ENCODE data around the gene SLC26A8.
"Not testable (repeated sequence)": the region's sequence is repeated elsewhere in the genome, so short reads cannot be mapped to it uniquely, and the experiment has no call there.

The SLC26A8 gene

DNA sequence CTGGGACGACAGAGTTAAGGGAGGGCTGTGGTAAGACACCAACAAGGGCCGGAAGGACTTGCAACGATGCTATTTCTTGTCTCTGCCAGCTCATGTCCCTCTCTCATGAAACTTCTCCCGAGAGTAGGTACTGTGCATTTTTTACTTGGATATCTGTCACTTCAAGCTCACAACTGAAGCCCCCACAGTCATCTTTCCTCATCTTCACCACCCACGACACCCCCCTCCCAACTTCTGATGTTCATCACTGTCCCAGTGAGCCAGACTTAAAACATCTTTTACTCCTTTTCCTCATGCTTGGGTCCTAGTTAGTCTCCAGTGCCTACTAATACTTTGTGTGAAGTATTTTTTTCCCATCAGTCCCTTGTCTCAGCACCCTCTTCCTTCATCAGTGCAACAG is 68.9 kb downstream of the SLC26A8 start:
- no peak for DNase-seq (ENCODE audit: low read depth)
- H3K4me3 ChIP-seq (ENCODE audit: low read depth, low read length) = no peak overlapping the region
- TF ChIP-seq, protein P1, sequence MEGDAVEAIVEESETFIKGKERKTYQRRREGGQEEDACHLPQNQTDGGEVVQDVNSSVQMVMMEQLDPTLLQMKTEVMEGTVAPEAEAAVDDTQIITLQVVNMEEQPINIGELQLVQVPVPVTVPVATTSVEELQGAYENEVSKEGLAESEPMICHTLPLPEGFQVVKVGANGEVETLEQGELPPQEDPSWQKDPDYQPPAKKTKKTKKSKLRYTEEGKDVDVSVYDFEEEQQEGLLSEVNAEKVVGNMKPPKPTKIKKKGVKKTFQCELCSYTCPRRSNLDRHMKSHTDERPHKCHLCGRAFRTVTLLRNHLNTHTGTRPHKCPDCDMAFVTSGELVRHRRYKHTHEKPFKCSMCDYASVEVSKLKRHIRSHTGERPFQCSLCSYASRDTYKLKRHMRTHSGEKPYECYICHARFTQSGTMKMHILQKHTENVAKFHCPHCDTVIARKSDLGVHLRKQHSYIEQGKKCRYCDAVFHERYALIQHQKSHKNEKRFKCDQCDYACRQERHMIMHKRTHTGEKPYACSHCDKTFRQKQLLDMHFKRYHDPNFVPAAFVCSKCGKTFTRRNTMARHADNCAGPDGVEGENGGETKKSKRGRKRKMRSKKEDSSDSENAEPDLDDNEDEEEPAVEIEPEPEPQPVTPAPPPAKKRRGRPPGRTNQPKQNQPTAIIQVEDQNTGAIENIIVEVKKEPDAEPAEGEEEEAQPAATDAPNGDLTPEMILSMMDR (IDR thresholded peaks at IDR 0.05; ENCODE audit: insufficient read depth, low read depth, low read length, missing control alignments) = no peak

- no peak for DNase-seq (ENCODE audit: low read depth)
- TF ChIP-seq, protein P1 (IDR thresholded peaks at IDR 0.05; ENCODE audit: insufficient read depth, low read depth, low read length, missing control alignments) = no peak
- H3K4me3 ChIP-seq (ENCODE audit: low read depth, low read length) = no peak overlapping the region
These were observed 69.4 kb downstream of the SLC26A8 start for GRCh38 chr6:35955071-35955470.

GRCh38 chr6:35954333-35954732 is 70.1 kb downstream of the SLC26A8 start:
- no peak for DNase-seq (ENCODE audit: low read depth)
- H3K4me3 ChIP-seq (ENCODE audit: low read depth, low read length) = no peak overlapping the region
- TF ChIP-seq, protein P1 (IDR thresholded peaks at IDR 0.05; ENCODE audit: insufficient read depth, low read depth, low read length, missing control alignments) = no peak

DNA sequence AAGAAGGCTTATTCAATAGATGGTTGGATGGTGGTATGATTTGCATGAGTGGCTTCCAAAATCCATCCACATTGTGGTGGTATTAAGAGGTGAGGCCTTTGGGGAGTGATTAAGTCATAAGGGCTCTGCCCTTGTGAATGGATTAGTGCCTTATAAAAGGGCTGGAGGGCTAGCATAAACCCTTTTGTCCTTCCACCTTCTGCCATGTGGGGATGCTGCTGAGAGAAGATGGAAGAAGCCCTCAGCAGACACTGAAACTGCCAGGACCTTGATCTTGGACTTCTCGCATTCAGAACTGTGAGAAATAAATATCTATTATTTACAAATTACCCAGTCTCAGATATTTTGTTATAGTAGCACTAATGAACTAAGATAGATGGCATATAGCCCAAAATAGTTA is 75.7 kb downstream of the SLC26A8 start:
- no peak overlapping the region for H3K4me3 ChIP-seq (ENCODE audit: low read depth, low read length)
- peak; percentile 19 for DNase-seq (ENCODE audit: low read depth)
- TF ChIP-seq, protein P1 (IDR thresholded peaks at IDR 0.05; ENCODE audit: insufficient read depth, low read depth, low read length, missing control alignments) = peak; percentile 25

DNA sequence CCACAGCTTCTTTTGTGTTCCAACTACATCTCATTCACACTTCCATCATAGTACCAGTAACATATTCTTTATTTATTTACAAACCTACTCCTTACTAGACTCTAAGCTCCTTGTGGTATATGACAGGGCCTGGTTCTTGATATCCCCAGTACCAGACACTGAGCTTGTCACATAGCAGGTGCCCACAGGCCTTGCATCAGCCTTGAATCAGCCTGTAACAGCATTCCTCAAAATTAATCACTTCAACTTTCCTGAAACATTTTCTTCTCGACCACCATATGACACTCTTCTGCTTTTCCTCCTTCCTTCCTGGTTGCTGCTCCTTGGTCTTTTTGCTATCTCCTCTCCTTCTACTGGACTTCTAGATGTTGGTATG is 78.8 kb downstream of the SLC26A8 start:
- no peak overlapping the region for H3K4me3 ChIP-seq (ENCODE audit: low read depth, low read length)
- TF ChIP-seq, protein P1 (IDR thresholded peaks at IDR 0.05; ENCODE audit: insufficient read depth, low read depth, low read length, missing control alignments) = no peak
- no peak for DNase-seq (ENCODE audit: low read depth)

DNA sequence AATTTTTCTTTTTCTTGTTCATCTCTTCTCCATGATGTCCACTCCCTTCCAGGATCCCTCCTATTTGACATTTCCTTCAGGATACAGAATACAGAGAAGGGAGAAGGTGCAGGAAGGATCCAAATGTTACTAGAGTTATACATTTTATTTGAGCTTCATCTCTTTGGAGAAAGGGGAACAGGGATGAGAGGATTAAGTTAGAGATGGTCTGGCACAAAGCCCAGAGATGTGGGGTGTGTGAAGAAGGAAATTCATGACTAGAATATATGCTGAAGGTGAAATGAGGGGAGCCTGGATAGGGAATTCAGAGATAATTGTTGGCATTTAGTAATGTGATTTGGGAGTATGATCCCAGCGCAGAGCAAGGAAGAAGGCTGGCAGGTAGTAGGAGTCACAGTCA is 81.1 kb downstream of the SLC26A8 start:
- TF ChIP-seq, protein P1 (IDR thresholded peaks at IDR 0.05; ENCODE audit: insufficient read depth, low read depth, low read length, missing control alignments) = no peak
- no peak overlapping the region for H3K4me3 ChIP-seq (ENCODE audit: low read depth, low read length)
- DNase-seq (ENCODE audit: low read depth) = no peak

DNA sequence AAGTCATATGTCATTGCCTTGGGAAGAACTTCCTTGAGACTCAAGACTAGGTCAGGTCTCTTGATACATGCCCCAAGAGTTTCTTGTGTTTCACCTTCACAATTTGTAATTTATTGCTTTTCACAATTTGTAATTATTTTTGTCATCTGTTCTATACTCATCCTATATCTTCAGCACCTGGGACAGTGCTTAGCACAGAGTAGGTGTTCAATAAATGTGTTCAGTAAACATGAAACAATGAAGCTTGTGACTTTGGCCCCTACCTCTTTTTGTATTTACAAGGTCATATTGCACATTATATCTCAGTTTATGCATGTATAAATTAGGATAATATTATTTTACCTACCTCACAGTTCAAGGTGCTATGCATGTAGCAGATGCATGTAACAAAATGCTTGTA is 82.1 kb downstream of the SLC26A8 start:
- no peak overlapping the region for H3K4me3 ChIP-seq (ENCODE audit: low read depth, low read length)
- TF ChIP-seq, protein P1 (IDR thresholded peaks at IDR 0.05; ENCODE audit: insufficient read depth, low read depth, low read length, missing control alignments) = no peak
- DNase-seq (ENCODE audit: low read depth) = no peak

GRCh38 chr6:35941170-35941569 is 83.3 kb downstream of the SLC26A8 start:
- H3K4me3 ChIP-seq (ENCODE audit: low read depth, low read length); DNase-seq (ENCODE audit: low read depth): not testable (repeated sequence)

DNA sequence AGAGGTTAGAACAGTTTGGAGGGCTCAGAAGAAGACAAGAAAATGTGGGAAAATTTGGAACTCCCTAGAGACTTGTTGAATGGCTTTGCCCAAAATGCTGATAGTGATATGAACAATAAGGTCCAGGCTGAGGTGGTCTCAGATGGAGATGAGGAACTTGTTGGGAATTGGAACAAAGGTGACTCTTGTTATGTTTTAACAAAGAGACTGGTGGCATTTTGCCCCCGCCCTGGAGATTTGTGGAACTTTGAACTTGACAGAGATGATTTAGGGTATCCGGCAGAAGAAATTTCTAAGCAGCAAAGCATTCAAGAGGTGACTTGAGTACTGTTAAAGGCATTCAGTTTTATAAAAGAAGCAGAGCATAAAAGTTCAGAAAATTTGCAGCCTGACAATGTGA is 84.4 kb downstream of the SLC26A8 start:
- DNase-seq (ENCODE audit: low read depth) = not testable (repeated sequence)

GRCh38 chr6:35939259-35939658 is 85.2 kb downstream of the SLC26A8 start:
- not testable (repeated sequence) for H3K4me3 ChIP-seq (ENCODE audit: low read depth, low read length); DNase-seq (ENCODE audit: low read depth)

More for the DNA sequence above, 84.4 kb downstream of the SLC26A8 start:
- not testable (repeated sequence) for H3K4me3 ChIP-seq (ENCODE audit: low read depth, low read length)
